K562 (cell line): ENCODE measurements around the gene GALNS. TPM values are rescaled to one million over a fixed set of nuclear protein-coding genes. Genes with fewer than 3 reads are reported as not detected.
A peak's percentile ranks its signal among the peaks of the same experiment; 100 is the strongest.

ENCODE experiments used
- ATAC-seq: fragments of 200-7000 bp; cut with Tn5 transposase; 3 replicates; pipeline ENCODE4 v1.9.1; 2020; ENCODE audit warnings: moderate library complexity
- BruUV-seq: library from RNA; stranded (reverse); fragments of 400-500 nt; replicated peaks from 2 replicates; lab custom pipeline; 2021; lab: Mats Ljungman, UMichigan
- CTCF ChIA-PET: fragments of 300-600 bp; formaldehyde crosslinking; extraction: SDS; loops from one replicate; lab custom pipeline; 2021; ENCODE audit warnings: low intra/inter-chr PET ratio; lab: Yijun Ruan, JAX
- POLR2A ChIA-PET: fragments of 300-600, 350-650 bp; sonication (Branson Sonifier 250); formaldehyde crosslinking; extraction: SDS; loops from one replicate; lab custom pipeline; 2021; ENCODE audit warnings: antibody characterized with exemption, inconsistent platforms; lab: Yijun Ruan, JAX
- DNase-seq, 4 experiments: peaks; one replicate each; pipeline versions ENCODE4 v3.0.0 to v3.0.0-alpha.2; 2011 to 2018; ENCODE audit warnings: low spot score in 3 of 4, mixed read lengths in 3 of 4; ENCODE audit errors: extremely low read depth in 1 of 4
- FAIRE-seq: peaks from 2 replicates; lab custom pipeline; 2011; peaks lifted over from hg19 to GRCh38; lab: Jason Lieb, UNC
- H2AFZ ChIP-seq: 2 replicates; pipeline ENCODE4 v1.6.0; 2011; ENCODE audit warnings: low read depth, low read length, control low read depth, inconsistent platforms
- H3K27ac ChIP-seq: fragments of 200-600 bp; 3 replicates; pipeline ENCODE4 v1.8.0; 2011; ENCODE audit warnings: low read depth, mild to moderate bottlenecking, control low read depth, inconsistent platforms, low read length, moderate library complexity, mixed read lengths; ENCODE audit errors: extremely low read depth
- H3K27me3 ChIP-seq, 2 experiments: fragments of 300-600 bp in 1 of 2; 2 replicates in 1 of 2; 3 replicates in 1 of 2; pipeline versions ENCODE4 v1.6.0 to v1.8.0; 2011; ENCODE audit warnings: inconsistent platforms in 2 of 2, low read length in 2 of 2, mild to moderate bottlenecking in 1 of 2, mixed read lengths in 1 of 2, moderate library complexity in 1 of 2; ENCODE audit not compliant: control insufficient read depth in 2 of 2, insufficient read depth in 2 of 2
- H3K36me3 ChIP-seq: fragments of 300-600 bp; 3 replicates; pipeline ENCODE4 v1.8.0; 2011; ENCODE audit warnings: mild to moderate bottlenecking, low read length, inconsistent platforms; ENCODE audit not compliant: control insufficient read depth, insufficient read depth
- H3K4me1 ChIP-seq, 2 experiments: fragments of 200-600 bp in 1 of 2; replicated peaks in 1 of 2; 2 replicates in 1 of 2; 3 replicates in 1 of 2; pipeline versions ENCODE4 v1.5.1 to v1.8.0; 2011; ENCODE audit warnings: inconsistent platforms in 2 of 2, low read length in 2 of 2, mild to moderate bottlenecking in 1 of 2, mixed read lengths in 1 of 2, moderate library complexity in 1 of 2; ENCODE audit not compliant: control insufficient read depth in 2 of 2, insufficient read depth in 2 of 2
- H3K4me2 ChIP-seq: 2 replicates; pipeline ENCODE4 v1.6.1; 2011; ENCODE audit warnings: low read length, control low read depth, inconsistent platforms, mixed read lengths; ENCODE audit not compliant: insufficient read depth
- H3K4me3 ChIP-seq: fragments of 200-600 bp; sonication (generic), shearing (Covaris generic); 2 replicates; pipeline ENCODE4 v1.5.1; 2016; ENCODE audit warnings: control low read depth, inconsistent platforms
- H3K79me2 ChIP-seq: fragments of 200-600 bp; 3 replicates; pipeline ENCODE4 v1.8.0; 2011; ENCODE audit warnings: low read length, inconsistent platforms; ENCODE audit not compliant: control insufficient read depth, insufficient read depth
- H3K9ac ChIP-seq, 2 experiments: 2 replicates each; pipeline versions ENCODE4 v1.6.0 to v1.6.1; 2011; ENCODE audit warnings: low read depth in 2 of 2, low read length in 2 of 2, control low read depth in 1 of 2, inconsistent platforms in 1 of 2, mild to moderate bottlenecking in 1 of 2, mixed read lengths in 1 of 2; ENCODE audit not compliant: insufficient read depth in 1 of 2
- H3K9me1 ChIP-seq: one replicate; pipeline ENCODE4 v1.6.0; 2011; ENCODE audit warnings: inconsistent platforms, mild to moderate bottlenecking, low read length, moderate library complexity; ENCODE audit not compliant: control insufficient read depth, insufficient read depth
- H3K9me3 ChIP-seq: replicated peaks from 2 replicates; pipeline ENCODE4 v1.5.1; 2011; ENCODE audit warnings: low read depth, low read length, inconsistent platforms; ENCODE audit not compliant: control insufficient read depth, insufficient read depth
- H4K20me1 ChIP-seq: replicated peaks from 2 replicates; pipeline ENCODE4 v1.6.1; 2011; ENCODE audit warnings: low read length, inconsistent platforms, mixed read lengths; ENCODE audit not compliant: control insufficient read depth, insufficient read depth
- BACH1 ChIP-seq: fragments of 200-800 bp; sonication (Bioruptor generic); IDR thresholded peaks from 2 replicates; pipeline ENCODE4 v1.6.1; 2016; ENCODE audit warnings: missing genetic modification characterization, missing compliant biosample characterization
- BRD4 ChIP-seq: fragments of 200-600 bp; sonication (generic); IDR thresholded peaks from 2 replicates; pipeline ENCODE4 v1.6.1; 2017; ENCODE audit warnings: inconsistent platforms
- CBX1 ChIP-seq: sonication (generic); IDR thresholded peaks from 2 replicates; pipeline ENCODE4 v1.6.1; 2016; ENCODE audit warnings: antibody characterized with exemption, low read depth, mild to moderate bottlenecking
- CHD2 ChIP-seq: IDR thresholded peaks from 2 replicates; pipeline ENCODE4 v1.6.1; 2011; ENCODE audit warnings: low read depth, low read length
- ERF ChIP-seq: fragments of 450-650 bp; formaldehyde crosslinking; IDR thresholded peaks from 2 replicates; pipeline ENCODE4 v1.4.0; 2020; ENCODE audit warnings: mild to moderate bottlenecking, mixed read lengths
- HEY1 ChIP-seq: fragments of 250-450 bp; sonication (Bioruptor Pico); IDR thresholded peaks from 2 replicates; pipeline ENCODE4 v1.5.0; 2020; ENCODE audit warnings: mild to moderate bottlenecking, moderate library complexity, borderline replicate concordance
- HOMEZ ChIP-seq: fragments of 250-450 bp; sonication (Bioruptor Pico); IDR thresholded peaks from 2 replicates; pipeline ENCODE4 v1.4.0; 2020; ENCODE audit warnings: mild to moderate bottlenecking, moderate library complexity
- MYC ChIP-seq, 2 experiments: fragments of 250-450 bp in 1 of 2; sonication (Bioruptor Pico) in 1 of 2; IDR thresholded peaks; 2 replicates each; pipeline versions ENCODE4 v1.5.1 to v1.6.1; 2012 to 2021; ENCODE audit warnings: low read depth in 2 of 2, borderline replicate concordance in 1 of 2, improper control_type of control experiment in 1 of 2, low read length in 1 of 2, mild to moderate bottlenecking in 1 of 2, moderate library complexity in 1 of 2
- NCOR1 ChIP-seq: fragments of 450-650 bp; IDR thresholded peaks from 2 replicates; pipeline ENCODE4 v1.6.1; 2016; ENCODE audit warnings: mild to moderate bottlenecking, moderate library complexity
- PTBP1 ChIP-seq: fragments of 200-400 bp; formaldehyde crosslinking; IDR thresholded peaks from 2 replicates; pipeline ENCODE4 v1.6.1; 2017; ENCODE audit warnings: low read depth, low read length
- TAF15 ChIP-seq: fragments of 200-400 bp; formaldehyde crosslinking; IDR thresholded peaks from 2 replicates; pipeline ENCODE4 v1.6.1; 2017; ENCODE audit warnings: mild to moderate bottlenecking, low read depth, low read length, moderate library complexity
- TEAD4 ChIP-seq, 2 experiments: sonication (generic) in 1 of 2; formaldehyde crosslinking in 1 of 2; IDR thresholded peaks; 2 replicates each; pipeline versions ENCODE4 v1.6.1 to v1.8.0; 2012 to 2022; ENCODE audit warnings: borderline replicate concordance in 1 of 2, inconsistent platforms in 1 of 2, low read length in 1 of 2, mild to moderate bottlenecking in 1 of 2, missing genetic modification reagents in 1 of 2
- TOE1 ChIP-seq, 2 experiments: fragments of 450-650 bp in 1 of 2; sonication (generic) in 1 of 2; formaldehyde crosslinking in 1 of 2; IDR thresholded peaks; 2 replicates each; pipeline versions ENCODE4 v1.7.1 to v1.8.0; 2016 to 2022; ENCODE audit warnings: borderline replicate concordance in 2 of 2, mild to moderate bottlenecking in 2 of 2, antibody characterized with exemption in 1 of 2, inconsistent platforms in 1 of 2, low read depth in 1 of 2, missing genetic modification reagents in 1 of 2, moderate library complexity in 1 of 2
- ZKSCAN8 ChIP-seq: fragments of 200-800 bp; sonication (Bioruptor generic); IDR thresholded peaks from 2 replicates; pipeline ENCODE4 v1.6.1; 2016; ENCODE audit warnings: missing genetic modification characterization, missing compliant biosample characterization
- WGBS: fragments of 100-300 bp; shearing (Covaris generic); methylation state at CpG from one replicate; pipeline ENCODE4 v1.1.6; 2016; ENCODE audit warnings: low coverage, mixed read lengths; ENCODE audit not compliant: insufficient coverage; ENCODE audit errors: missing lambda C conversion rate; 5-methylcytosine and 5-hydroxymethylcytosine counted together
- in situ Hi-C: fragments of 300-500 bp; cut with MboI; formaldehyde crosslinking; loops from 4 replicates; pipeline ENCODE4 v1.15.0; 2018; ENCODE audit warnings: inconsistent platforms, mixed read lengths
- intact Hi-C: fragments of 100-400 bp; cut with micrococcal nuclease; formaldehyde crosslinking; loops from 2 replicates; pipeline ENCODE4 v1.14.2; 2022
- polyA plus RNA-seq, 8 experiments: library from polyadenylated mRNA; depleted of rRNA in 4 of 8; stranded (reverse) in 5 of 8; unstranded in 3 of 8; fragments of >200 nt; fragmentation: Nextera tagmentation in 2 of 8; fragmentation: Illumina TruSeq in 1 of 8; extraction: Ambion mirVana in 2 of 8; extraction: Trizol in 1 of 8; gene quantifications; 2 replicates each; pipeline versions ENCODE4 v1.2.1 to v1.2.3, GENCODE V29; 2011 to 2014; ENCODE audit warnings: inconsistent platforms in 1 of 8, missing spikeins in 1 of 8
- total RNA-seq, 7 experiments: library from RNA; depleted of rRNA in 6 of 7; stranded (reverse); fragments of >200 nt in 6 of 7; fragmentation: Illumina TruSeq in 2 of 7; extraction: Trizol in 2 of 7; gene quantifications; 2 replicates each; pipeline versions ENCODE4 v1.2.1 to v1.2.3, GENCODE V29; 2011 to 2021; ENCODE audit warnings: low replicate concordance in 1 of 7

The GALNS gene
- total and polyA plus RNA-seq, 9 of the 15 experiments (the other 6 are each of a cell fraction or from before 2014, with no cell fraction given) = 0.38 to 13.2 (median 4.3) TPM

GRCh38 chr16:88810166-88810911, 46.4 kb downstream of the GALNS start (continued):
- no peak for TF ChIP-seq HOMEZ (CRISPR knock-in tag)

GRCh38 chr16:88809676-88810165, 47.0 kb downstream of the GALNS start:
- peak in 1 of 4 experiments; percentile 52 for DNase-seq
- Histone ChIP-seq H3K4me3 (peak overlapping the region; percentile 64), H3K27me3 (no peaks in the 10 kb centered on the region; a peak in 1 of 5 replicates), H3K27ac (peak overlapping the region; percentile 94; the same call in 2 of the 3 replicates), H2AFZ (no peak overlapping the region), H3K4me1 (peaks cover 14 to 85% of the 10 kb centered on the region in 2 experiments), H3K9me1 (no peaks in the 10 kb centered on the region), H3K9ac (peak overlapping the region; percentile 86 to 99), H3K4me2 (peak overlapping the region; percentile 96), H3K79me2 (peaks cover 61% of the 10 kb centered on the region), H3K9me3 (no peaks in the 10 kb centered on the region), H3K36me3 (peaks cover 64% of the 10 kb centered on the region; the same call in 2 of the 3 replicates), H4K20me1 (peaks cover 34% of the 10 kb centered on the region; the same call in 1 of the 2 replicates)
- in situ Hi-C loops (loop anchor here (5.0 to 10.0 kb wide), 2 partner anchors 358 to 405 kb away; partner anchors contain the start of gene ZNF778), intact Hi-C loops (loop anchor here (5.0 to 10.0 kb wide), 4 partner anchors 168 to 755 kb away; partner anchors contain the start of genes CBFA2T3, RPL13 and SPG7)
- WGBS = 53% methylated on average over 8 of the region's 10 CpGs
- BruUV-seq = TSS peak; percentile 75
- FAIRE-seq = no peak
- peak; percentile 15 for ATAC-seq
- POLR2A ChIA-PET = interaction anchor here (0.6 to 6.1 kb wide), 18 partner anchors 9 to 766 kb away, joined by 3 to 50 read pairs (median 4); partner anchors contain the start of genes CPNE7, PIEZO1 and ZC3H18
- CTCF ChIA-PET = no interaction called here
- TF ChIP-seq CBX1 (0 out of 2 replicates have a peak, but pooled peaks have one; percentile 15), BRD4 (no peak), NCOR1 (peak; percentile 24; the same call in 1 of the 2 replicates), HEY1 (CRISPR knock-in tag) (no peak), MYC (IDR thresholded peaks at IDR 0.05; ENCODE audit: low read depth, low read length) (peak; percentile 2; the same call in 1 of the 2 replicates), MYC (CRISPR knock-in tag; IDR thresholded peaks at IDR 0.05; ENCODE audit: borderline replicate concordance, low read depth) (no peak), TAF15 (peak; percentile 80; the same call in 1 of the 2 replicates), BACH1 (tag) (no peak), CHD2 (peak; percentile 61), ERF (CRISPR knock-in tag) (no peak), ZKSCAN8 (no peak), PTBP1 (0 out of 2 replicates have a peak, but pooled peaks have one; percentile 28), TOE1 (IDR thresholded peaks at IDR 0.05; ENCODE audit: borderline replicate concordance) (no peak), TOE1 (CRISPR knock-in tag; IDR thresholded peaks at IDR 0.05; ENCODE audit: borderline replicate concordance, low read depth) (no peak), TEAD4 (IDR thresholded peaks at IDR 0.05; ENCODE audit: low read length) (0 out of 2 replicates have a peak, but pooled peaks have one; percentile 3), TEAD4 (CRISPR knock-in tag; IDR thresholded peaks at IDR 0.05; ENCODE audit: borderline replicate concordance) (no peak)
